A549 (cell line): ENCODE results near the gene ARHGAP10.

Experiments used
- BHLHE40 ChIP-seq: IDR thresholded peaks from 2 replicates; pipeline ENCODE4 v1.6.1; 2012; ENCODE audit warnings: low read depth, low read length, inconsistent platforms
- ELK1 ChIP-seq: fragments of 150-350 bp; IDR thresholded peaks from 2 replicates; pipeline ENCODE4 v1.6.1; 2014; ENCODE audit warnings: low read depth, mild to moderate bottlenecking, low read length
- EP300 ChIP-seq, 2 experiments: fragments of >200 bp; sonication (Bioruptor Twin); formaldehyde crosslinking; IDR thresholded peaks; 2 replicates in 1 of 2; 3 replicates in 1 of 2; pipeline ENCODE4 v1.6.1; 2016 to 2017
- MAFK ChIP-seq: fragments of 450-650 bp; IDR thresholded peaks from 2 replicates; pipeline ENCODE4 v1.6.1; 2014; ENCODE audit not compliant: partially characterized antibody
- POLR2A ChIP-seq: IDR thresholded peaks from 2 replicates; pipeline ENCODE4 v1.6.1; 2012; ENCODE audit warnings: mild to moderate bottlenecking, low read length
- POLR2AphosphoS2 ChIP-seq: conservative IDR thresholded peaks from 2 replicates; pipeline ENCODE4 v1.6.1; 2012; ENCODE audit warnings: low read length, improper control_type of control experiment, inconsistent platforms
- RCOR1 ChIP-seq: fragments of 150-350 bp; IDR thresholded peaks from 2 replicates; pipeline ENCODE4 v1.6.1; 2014; ENCODE audit warnings: antibody characterized with exemption, low read length, low read depth
- RFX5 ChIP-seq: fragments of 450-650 bp; IDR thresholded peaks from 2 replicates; pipeline ENCODE4 v1.7.1; 2014; ENCODE audit warnings: antibody characterized with exemption, mild to moderate bottlenecking, moderate library complexity
- SMC3 ChIP-seq: fragments of >200 bp; sonication (Bioruptor Twin); formaldehyde crosslinking; IDR thresholded peaks from 3 replicates; pipeline ENCODE4 v1.6.1; 2018; ENCODE audit warnings: inconsistent platforms
- ZNF302 ChIP-seq: fragments of 250-450 bp; sonication (Bioruptor Pico); IDR thresholded peaks from 2 replicates; pipeline ENCODE4 v1.9.0; 2021; ENCODE audit warnings: inconsistent platforms, mild to moderate bottlenecking, moderate library complexity
- TF ChIP-seq, protein P1 (sequence below): fragments of >200 bp; sonication (Bioruptor Twin); formaldehyde crosslinking; IDR thresholded peaks from 3 replicates; pipeline ENCODE4 v1.5.1; 2016
- TF ChIP-seq, protein P2 (sequence below): fragments of 200-600 bp; sonication (generic); IDR thresholded peaks from 2 replicates; pipeline ENCODE4 v1.6.1; 2016; ENCODE audit warnings: antibody characterized with exemption, mild to moderate bottlenecking, moderate library complexity
- TF ChIP-seq, protein P3 (sequence below): fragments of 450-650 bp; IDR thresholded peaks from 2 replicates; pipeline ENCODE4 v1.6.1; 2014; ENCODE audit warnings: antibody characterized with exemption

DNA sequence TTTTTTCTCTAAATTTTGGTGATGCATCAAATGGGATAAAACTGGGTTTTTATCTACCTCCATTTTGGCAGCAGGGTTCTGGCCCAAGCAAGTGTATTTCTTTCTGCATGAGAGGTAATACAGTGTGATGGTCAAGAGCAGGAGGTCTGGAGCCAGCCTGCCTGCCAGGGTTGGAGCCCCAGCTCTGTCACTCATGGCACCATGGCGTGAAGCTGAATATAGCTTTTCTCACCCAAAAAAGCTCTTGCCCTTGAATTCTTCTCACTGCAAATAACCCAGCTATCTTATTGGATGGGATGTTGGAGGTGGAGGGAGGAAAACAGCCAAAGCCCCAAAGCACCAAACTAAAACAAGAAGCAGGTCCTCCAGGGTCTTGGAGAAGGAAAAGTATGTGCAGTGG lies 218.4 kb downstream of the ARHGAP10 start:
- TF ChIP-seq, protein P1, sequence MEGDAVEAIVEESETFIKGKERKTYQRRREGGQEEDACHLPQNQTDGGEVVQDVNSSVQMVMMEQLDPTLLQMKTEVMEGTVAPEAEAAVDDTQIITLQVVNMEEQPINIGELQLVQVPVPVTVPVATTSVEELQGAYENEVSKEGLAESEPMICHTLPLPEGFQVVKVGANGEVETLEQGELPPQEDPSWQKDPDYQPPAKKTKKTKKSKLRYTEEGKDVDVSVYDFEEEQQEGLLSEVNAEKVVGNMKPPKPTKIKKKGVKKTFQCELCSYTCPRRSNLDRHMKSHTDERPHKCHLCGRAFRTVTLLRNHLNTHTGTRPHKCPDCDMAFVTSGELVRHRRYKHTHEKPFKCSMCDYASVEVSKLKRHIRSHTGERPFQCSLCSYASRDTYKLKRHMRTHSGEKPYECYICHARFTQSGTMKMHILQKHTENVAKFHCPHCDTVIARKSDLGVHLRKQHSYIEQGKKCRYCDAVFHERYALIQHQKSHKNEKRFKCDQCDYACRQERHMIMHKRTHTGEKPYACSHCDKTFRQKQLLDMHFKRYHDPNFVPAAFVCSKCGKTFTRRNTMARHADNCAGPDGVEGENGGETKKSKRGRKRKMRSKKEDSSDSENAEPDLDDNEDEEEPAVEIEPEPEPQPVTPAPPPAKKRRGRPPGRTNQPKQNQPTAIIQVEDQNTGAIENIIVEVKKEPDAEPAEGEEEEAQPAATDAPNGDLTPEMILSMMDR, result no peak
- no peak for TF ChIP-seq BHLHE40
- no peak for TF ChIP-seq POLR2A
- TF ChIP-seq EP300 (IDR thresholded peaks at IDR 0.05), result no peak
- TF ChIP-seq ELK1, result no peak
- TF ChIP-seq MAFK, result no peak
- no peak for TF ChIP-seq RFX5
- TF ChIP-seq, protein P2, sequence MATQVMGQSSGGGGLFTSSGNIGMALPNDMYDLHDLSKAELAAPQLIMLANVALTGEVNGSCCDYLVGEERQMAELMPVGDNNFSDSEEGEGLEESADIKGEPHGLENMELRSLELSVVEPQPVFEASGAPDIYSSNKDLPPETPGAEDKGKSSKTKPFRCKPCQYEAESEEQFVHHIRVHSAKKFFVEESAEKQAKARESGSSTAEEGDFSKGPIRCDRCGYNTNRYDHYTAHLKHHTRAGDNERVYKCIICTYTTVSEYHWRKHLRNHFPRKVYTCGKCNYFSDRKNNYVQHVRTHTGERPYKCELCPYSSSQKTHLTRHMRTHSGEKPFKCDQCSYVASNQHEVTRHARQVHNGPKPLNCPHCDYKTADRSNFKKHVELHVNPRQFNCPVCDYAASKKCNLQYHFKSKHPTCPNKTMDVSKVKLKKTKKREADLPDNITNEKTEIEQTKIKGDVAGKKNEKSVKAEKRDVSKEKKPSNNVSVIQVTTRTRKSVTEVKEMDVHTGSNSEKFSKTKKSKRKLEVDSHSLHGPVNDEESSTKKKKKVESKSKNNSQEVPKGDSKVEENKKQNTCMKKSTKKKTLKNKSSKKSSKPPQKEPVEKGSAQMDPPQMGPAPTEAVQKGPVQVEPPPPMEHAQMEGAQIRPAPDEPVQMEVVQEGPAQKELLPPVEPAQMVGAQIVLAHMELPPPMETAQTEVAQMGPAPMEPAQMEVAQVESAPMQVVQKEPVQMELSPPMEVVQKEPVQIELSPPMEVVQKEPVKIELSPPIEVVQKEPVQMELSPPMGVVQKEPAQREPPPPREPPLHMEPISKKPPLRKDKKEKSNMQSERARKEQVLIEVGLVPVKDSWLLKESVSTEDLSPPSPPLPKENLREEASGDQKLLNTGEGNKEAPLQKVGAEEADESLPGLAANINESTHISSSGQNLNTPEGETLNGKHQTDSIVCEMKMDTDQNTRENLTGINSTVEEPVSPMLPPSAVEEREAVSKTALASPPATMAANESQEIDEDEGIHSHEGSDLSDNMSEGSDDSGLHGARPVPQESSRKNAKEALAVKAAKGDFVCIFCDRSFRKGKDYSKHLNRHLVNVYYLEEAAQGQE, result no peak
- TF ChIP-seq, protein P3, sequence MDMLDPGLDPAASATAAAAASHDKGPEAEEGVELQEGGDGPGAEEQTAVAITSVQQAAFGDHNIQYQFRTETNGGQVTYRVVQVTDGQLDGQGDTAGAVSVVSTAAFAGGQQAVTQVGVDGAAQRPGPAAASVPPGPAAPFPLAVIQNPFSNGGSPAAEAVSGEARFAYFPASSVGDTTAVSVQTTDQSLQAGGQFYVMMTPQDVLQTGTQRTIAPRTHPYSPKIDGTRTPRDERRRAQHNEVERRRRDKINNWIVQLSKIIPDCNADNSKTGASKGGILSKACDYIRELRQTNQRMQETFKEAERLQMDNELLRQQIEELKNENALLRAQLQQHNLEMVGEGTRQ, result no peak
- TF ChIP-seq POLR2AphosphoS2, result no peak
- TF ChIP-seq SMC3, result no peak
- no peak for TF ChIP-seq RCOR1
- TF ChIP-seq ZNF302 (CRISPR knock-in tag), result no peak
